T-helper 2 cell treated with Interferon-gamma antibody and Interleukin-4, amounts not matched to agents 5 μg/mL and 100 μg/mL, for 36 hours (primary cell): ENCODE results near the gene OSGIN1.
A peak's percentile ranks its signal among the peaks of the same experiment; 100 is the strongest.

Experiments used
- DNase-seq: peaks from one replicate; pipeline ENCODE4 v3.0.0; 2021; ENCODE audit warnings: low spot score
- H3K27ac Mint-ChIP-seq: one replicate; pipeline ENCODE4 v1.8.0; 2021; ENCODE audit warnings: mild to moderate bottlenecking, mixed read lengths
- H3K27me3 Mint-ChIP-seq: one replicate; pipeline ENCODE4 v1.8.0; 2021; ENCODE audit warnings: low read depth, mixed read lengths
- H3K36me3 Mint-ChIP-seq: one replicate; pipeline ENCODE4 v1.8.0; 2021; ENCODE audit warnings: low read depth, mixed read lengths
- H3K4me1 Mint-ChIP-seq: one replicate; pipeline ENCODE4 v1.8.0; 2021; ENCODE audit warnings: low read depth, mixed read lengths
- H3K4me3 Mint-ChIP-seq: one replicate; pipeline ENCODE4 v1.8.0; 2022; ENCODE audit warnings: mild to moderate bottlenecking, moderate library complexity, mixed read lengths
- H3K9me3 Mint-ChIP-seq: one replicate; pipeline ENCODE4 v1.8.0; 2021; ENCODE audit warnings: mixed read lengths

Gene OSGIN1

DNA sequence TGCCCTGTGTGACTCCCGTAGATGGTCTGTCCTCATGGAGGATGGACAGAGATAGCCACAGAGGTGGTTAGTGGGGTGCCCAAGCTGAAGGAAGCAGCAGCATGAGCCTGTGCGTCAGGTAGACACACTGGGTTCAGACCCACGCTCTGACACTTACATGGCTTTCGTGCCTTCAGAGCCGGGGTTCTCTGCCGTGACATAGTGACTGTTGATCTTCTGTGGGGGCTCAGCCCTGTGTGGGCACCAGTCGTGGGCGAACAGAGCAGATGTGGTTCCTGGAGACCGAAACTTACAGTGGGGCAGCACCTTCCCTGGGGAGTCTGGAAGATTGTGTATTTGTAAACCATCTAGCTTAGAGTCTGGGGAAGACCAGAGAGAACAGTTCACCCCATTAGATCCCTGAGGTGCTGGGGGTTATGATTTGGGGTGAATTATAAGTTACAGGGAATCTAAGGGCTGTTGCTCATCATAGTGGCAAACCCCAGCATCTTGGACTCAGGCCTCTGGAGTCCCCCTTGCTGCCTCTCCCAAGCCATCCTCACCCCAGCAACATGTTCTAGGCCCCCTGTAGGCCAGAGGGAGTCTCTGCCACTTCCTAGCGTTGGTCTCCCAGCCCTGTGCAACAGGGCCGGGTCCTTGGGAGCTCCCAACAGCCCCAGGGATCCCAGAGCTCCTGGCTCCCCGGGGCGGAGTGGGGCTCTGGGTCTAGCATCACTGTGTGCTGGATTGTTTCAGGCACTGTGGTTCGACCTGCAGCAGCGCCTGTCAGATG, 43.6 kb downstream of the OSGIN1 start:
- H3K27me3 Mint-ChIP-seq: peaks cover 12% of the 10 kb centered on the region
- DNase-seq: no peak
- H3K4me1 Mint-ChIP-seq: no peaks in the 10 kb centered on the region
- H3K4me3 Mint-ChIP-seq: no peak overlapping the region
- H3K36me3 Mint-ChIP-seq: no peaks in the 10 kb centered on the region
- H3K9me3 Mint-ChIP-seq: peaks cover 3% of the 10 kb centered on the region
- H3K27ac Mint-ChIP-seq: no peak overlapping the region

DNA sequence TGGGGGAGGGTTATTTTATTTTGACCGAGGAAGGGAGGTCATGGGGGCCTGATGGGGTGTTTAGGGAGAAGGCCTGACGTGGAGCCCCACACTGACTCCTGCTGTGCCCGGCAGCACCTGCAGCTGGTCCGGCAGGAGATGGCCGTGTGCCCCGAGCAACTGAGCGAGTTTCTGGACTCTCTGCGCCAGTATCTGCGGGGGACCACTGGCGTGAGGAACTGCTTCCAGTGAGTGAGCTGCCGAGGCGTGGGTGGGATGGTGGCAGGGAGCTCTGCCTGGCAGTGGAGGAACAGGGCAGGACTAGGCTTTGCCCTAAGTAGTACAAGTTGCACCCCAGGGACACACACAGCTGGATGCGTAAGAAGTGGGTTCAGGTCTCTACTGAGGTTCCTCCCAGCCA, 45.1 kb downstream of the OSGIN1 start:
- Mint-ChIP-seq H3K9me3 (no peaks in the 10 kb centered on the region), H3K27ac (no peak overlapping the region), H3K4me1 (no peaks in the 10 kb centered on the region), H3K27me3 (peaks cover 12% of the 10 kb centered on the region), H3K4me3 (no peak overlapping the region), H3K36me3 (no peaks in the 10 kb centered on the region)
- no peak for DNase-seq

DNA sequence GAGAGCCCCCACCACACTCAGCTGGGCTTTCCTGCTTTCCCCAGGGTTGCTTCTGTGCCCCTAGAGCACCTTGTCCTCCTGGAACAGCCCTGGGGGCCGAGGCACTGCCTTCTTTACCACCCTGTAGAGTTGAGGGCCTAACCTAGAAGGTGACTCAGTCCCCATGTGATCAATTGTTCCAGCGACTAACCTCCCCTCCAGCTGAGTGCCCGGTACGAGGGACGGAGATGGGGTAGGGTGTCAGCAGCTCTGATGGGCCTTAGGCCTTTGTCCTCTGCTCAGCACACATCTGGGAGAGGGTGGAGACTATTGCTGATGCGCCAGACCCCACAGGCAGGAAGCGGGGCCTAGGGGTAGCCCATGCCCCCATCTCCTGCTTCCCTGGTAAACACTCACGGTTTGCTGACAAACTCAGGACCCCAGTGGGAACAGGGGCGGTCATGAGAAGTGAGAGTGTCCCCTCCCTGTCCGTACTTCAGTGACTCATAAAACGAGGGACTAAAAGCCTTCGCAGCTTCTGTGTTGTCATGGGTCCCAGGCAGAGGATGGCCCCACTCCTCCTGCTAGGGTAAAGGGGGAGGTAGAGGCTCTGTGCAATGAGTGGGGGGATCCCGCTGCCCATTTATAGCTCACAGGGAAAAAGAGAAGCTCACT, 48.1 kb downstream of the OSGIN1 start:
- Mint-ChIP-seq H3K27me3 (peaks cover under 1% of the 10 kb centered on the region), H3K27ac (no peak overlapping the region), H3K4me3 (no peak overlapping the region), H3K9me3 (no peaks in the 10 kb centered on the region), H3K4me1 (no peaks in the 10 kb centered on the region), H3K36me3 (no peaks in the 10 kb centered on the region)
- no peak for DNase-seq

DNA sequence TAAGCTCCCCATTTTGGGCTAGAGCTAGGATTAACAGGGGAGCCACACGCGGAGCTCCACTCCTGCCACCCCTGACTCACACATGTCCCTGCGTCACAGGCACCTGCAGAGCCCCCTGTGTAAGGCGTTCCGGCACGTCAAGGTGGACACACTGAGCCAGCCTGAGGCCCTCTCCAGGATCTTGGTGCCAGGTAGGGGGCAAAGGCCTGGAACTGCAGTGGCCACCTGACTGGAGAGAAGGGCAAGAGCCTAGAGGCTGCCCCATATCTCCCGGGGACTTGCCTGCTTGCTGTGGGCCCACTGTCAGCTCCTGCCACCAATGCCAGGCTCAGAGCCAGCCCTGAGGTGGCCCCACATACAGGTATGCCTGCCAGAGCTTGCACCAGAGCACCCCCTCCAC, 48.7 kb downstream of the OSGIN1 start:
- Mint-ChIP-seq H3K27ac (no peak overlapping the region), H3K27me3 (no peaks in the 10 kb centered on the region), H3K4me3 (no peak overlapping the region), H3K9me3 (no peaks in the 10 kb centered on the region), H3K4me1 (no peaks in the 10 kb centered on the region), H3K36me3 (no peaks in the 10 kb centered on the region)
- DNase-seq: no peak

DNA sequence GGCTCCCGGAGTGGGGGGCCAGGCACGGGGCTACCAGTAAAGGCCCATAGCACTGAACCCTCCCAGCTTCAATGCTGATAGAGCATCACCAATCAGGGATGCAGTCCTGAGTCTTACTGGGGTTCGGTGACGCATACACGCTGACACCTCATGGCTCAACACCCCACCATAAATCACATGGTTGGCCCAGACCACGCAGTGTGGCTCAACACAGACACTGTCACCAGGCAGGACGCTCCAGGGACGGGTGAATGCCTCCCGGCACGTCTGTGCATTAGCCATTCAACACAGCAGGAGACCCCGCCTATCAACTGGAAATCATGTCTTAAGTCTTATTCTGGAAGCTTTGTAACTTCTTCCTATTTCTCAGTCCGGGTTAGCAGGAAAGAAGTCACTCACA, 50.0 kb downstream of the OSGIN1 start:
- Mint-ChIP-seq H3K4me3 (no peak overlapping the region), H3K36me3 (no peaks in the 10 kb centered on the region), H3K9me3 (no peaks in the 10 kb centered on the region), H3K27me3 (no peaks in the 10 kb centered on the region), H3K27ac (no peak overlapping the region), H3K4me1 (no peaks in the 10 kb centered on the region)
- no peak for DNase-seq

DNA sequence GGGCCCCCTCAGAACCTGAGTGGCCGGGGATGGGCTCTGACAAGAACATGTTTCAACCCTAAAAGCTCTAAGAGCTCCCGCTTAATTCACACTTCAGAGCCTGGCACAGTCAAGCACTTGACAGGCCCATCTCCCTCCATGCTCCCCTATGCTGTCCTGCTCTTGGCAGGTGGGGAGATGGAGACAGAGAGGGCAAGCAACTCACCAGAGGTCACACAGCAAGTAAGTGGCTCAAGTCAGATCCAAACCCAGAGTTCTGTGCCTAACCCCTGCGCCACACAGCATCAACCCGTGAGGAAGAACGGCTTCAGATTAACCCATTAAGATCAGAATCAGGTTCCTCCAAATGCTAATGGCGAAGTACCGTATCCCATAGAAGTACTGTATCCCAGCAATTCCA, 51.4 kb downstream of the OSGIN1 start:
- no peak overlapping the region for H3K4me3 Mint-ChIP-seq
- H3K27ac Mint-ChIP-seq: no peak overlapping the region
- DNase-seq: no peak
- H3K36me3 Mint-ChIP-seq: no peaks in the 10 kb centered on the region
- H3K9me3 Mint-ChIP-seq: no peaks in the 10 kb centered on the region
- H3K4me1 Mint-ChIP-seq: no peaks in the 10 kb centered on the region
- H3K27me3 Mint-ChIP-seq: no peaks in the 10 kb centered on the region

DNA sequence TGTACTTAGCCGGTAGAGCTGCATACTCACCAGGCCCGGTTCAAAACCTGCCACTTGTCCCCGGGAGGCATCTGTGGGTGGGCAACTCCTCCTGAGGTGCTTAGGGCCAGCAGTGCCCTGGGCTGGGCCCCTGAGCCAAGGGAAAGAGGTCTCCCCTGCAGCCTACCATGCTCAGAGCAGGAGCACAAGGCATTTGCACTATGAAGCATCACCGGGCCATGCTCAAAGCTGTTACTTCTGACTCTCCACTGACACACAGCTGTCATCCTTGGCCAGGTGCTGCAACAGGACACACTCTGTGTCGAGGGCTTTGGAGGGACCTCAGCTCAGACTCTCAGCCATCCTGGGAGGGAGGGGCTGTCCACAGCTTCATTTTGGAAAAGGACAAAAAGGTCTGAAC, 52.4 kb downstream of the OSGIN1 start:
- Mint-ChIP-seq H3K36me3 (no peaks in the 10 kb centered on the region), H3K4me1 (no peaks in the 10 kb centered on the region), H3K4me3 (no peak overlapping the region), H3K27ac (no peak overlapping the region), H3K9me3 (no peaks in the 10 kb centered on the region), H3K27me3 (no peaks in the 10 kb centered on the region)
- DNase-seq: no peak

DNA sequence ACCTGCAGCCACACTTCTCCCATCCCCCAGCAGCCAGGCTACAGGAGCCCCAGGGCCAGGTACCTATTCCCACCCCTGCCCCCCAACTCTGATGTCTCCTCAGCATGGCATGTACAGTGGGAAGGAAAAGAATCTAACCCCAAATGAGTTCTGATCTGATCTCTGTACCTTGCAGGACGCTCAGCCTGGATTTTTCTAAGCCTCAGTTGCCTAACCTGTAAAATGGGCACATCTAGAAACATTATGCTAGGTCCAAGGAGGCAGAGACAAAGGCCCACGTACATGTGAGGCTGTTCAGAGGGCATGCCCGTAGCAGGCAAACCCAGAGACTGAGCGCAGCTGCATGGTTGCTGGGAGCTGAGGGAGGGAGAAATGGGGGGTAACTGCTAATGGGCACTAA, 54.5 kb downstream of the OSGIN1 start:
- Mint-ChIP-seq H3K4me1 (no peaks in the 10 kb centered on the region), H3K9me3 (no peaks in the 10 kb centered on the region), H3K27ac (no peak overlapping the region), H3K27me3 (no peaks in the 10 kb centered on the region), H3K4me3 (no peak overlapping the region), H3K36me3 (no peaks in the 10 kb centered on the region)
- no peak for DNase-seq

DNA sequence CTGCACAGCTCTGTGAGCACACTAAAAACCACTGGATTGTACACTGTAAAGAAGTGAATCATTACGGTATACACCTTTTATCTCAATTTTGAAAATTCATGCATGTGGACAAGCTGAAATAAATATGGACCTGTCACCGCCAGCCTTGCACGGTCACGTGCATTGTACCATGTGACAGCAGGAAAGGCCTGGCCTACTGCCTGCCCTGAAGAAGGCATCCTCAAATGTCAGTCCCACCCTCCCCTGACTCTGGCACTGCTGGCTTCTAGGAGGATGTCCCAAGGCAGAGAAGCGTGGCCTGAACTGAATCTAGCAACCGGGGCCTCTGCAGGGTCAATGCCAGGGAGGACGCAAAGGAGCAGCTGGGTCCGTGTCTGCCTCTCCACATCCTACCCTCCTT, 54.9 kb downstream of the OSGIN1 start:
- no peak for DNase-seq
- Mint-ChIP-seq H3K36me3 (no peaks in the 10 kb centered on the region), H3K4me3 (no peak overlapping the region), H3K27me3 (no peaks in the 10 kb centered on the region), H3K4me1 (no peaks in the 10 kb centered on the region), H3K9me3 (no peaks in the 10 kb centered on the region), H3K27ac (no peak overlapping the region)

DNA sequence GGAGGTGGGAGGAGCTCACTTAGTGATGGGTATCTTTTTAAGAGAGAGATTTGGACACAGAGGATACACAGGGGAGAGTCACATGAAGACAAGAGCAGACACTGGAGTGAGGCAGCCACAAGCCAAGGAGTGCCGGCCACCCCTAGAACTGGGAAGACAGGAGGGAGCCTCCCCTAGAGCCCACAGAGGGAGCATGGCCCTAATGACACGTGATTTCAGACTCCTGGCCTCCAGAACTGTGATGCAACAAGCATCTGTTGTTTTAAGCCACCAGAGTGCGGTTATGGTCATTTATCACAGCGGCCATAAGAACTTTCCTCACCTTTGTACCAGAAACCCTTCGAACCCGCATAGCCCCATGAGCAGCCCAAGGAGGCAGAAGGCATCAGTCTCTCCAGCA, 56.2 kb downstream of the OSGIN1 start:
- Mint-ChIP-seq H3K9me3 (no peaks in the 10 kb centered on the region), H3K4me3 (no peak overlapping the region), H3K27me3 (no peaks in the 10 kb centered on the region), H3K36me3 (no peaks in the 10 kb centered on the region), H3K4me1 (peaks cover 3% of the 10 kb centered on the region), H3K27ac (no peak overlapping the region)
- DNase-seq: no peak

DNA sequence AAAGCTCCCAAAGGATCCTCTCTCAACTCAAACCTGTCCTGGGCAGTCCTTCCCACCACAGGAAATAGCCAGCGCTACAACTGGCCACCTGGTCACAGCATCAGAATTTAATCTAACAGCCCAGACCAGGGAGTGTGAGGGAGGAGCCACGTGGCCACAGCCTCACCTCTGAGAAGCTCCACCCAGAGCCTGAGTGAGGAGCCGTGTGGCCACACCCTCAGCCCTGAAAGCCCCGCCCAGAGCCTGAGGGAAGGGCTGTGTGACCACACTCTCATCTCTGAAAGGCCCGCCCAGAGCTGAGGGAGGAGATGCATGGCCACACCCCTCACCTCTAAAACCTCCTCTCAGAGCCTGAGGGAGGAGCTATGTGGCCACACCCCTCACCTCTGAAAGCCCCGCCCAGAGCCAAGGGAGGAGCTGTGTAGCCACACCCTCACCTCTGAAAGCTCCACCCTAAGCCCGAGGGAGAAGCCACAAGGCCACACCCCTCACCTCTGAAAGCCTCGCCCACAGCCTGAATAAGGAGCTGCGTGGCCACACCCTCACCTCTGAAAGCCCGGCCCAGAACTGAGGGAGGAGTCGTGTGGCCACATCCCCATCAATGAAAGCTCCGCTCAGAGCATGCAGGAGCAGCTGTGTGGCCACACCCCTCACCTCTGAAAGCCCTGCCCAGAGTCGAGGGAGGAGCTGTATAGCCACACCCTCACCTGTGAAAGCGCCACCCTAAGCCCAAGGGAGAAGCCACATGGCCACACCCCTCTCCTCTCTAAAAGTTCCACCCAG, 60.9 kb downstream of the OSGIN1 start:
- Mint-ChIP-seq H3K27me3 (no peaks in the 10 kb centered on the region), H3K36me3 (no peaks in the 10 kb centered on the region), H3K4me3 (no peak overlapping the region), H3K27ac (no peak overlapping the region), H3K4me1 (peaks cover 7% of the 10 kb centered on the region), H3K9me3 (no peaks in the 10 kb centered on the region)
- DNase-seq: peak; percentile 60

DNA sequence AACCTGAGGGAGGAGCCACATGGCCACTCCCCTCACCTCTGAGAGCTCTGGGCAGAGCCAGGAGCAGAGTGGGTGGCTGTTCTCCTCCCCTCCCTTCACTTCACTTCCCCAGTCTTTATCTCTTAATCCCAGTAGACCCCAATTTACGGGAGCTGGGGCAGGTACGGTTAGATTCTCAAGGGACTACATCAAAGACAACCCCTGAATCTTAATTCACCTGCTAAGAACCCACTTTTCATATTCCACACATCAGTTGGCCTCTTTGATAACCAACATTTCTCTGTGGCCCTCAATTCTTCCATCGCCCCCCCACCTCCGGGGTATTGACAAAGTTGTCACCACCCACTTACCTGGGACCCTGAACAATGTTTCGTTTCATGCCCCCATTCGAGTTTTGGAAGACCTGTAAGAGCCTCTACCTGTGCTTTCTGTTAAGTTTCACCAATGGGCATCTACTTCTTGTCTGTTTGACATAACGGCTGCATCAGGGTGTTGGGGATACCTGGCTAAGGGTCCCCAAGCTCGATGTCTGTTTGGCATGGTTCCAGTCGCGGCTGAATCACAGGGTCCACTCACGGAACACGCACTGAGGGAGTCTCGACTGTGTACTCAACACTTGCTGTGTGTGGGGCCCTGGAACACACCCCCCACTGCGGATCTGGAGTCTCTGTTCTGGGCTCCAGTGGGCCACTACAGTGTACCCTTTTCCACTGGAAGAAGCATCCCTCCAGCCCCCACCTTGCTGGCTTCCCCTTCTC, 61.7 kb downstream of the OSGIN1 start:
- Mint-ChIP-seq H3K9me3 (no peaks in the 10 kb centered on the region), H3K27ac (no peak overlapping the region), H3K27me3 (no peaks in the 10 kb centered on the region), H3K36me3 (no peaks in the 10 kb centered on the region), H3K4me1 (peaks cover 7% of the 10 kb centered on the region), H3K4me3 (no peak overlapping the region)
- no peak for DNase-seq

DNA sequence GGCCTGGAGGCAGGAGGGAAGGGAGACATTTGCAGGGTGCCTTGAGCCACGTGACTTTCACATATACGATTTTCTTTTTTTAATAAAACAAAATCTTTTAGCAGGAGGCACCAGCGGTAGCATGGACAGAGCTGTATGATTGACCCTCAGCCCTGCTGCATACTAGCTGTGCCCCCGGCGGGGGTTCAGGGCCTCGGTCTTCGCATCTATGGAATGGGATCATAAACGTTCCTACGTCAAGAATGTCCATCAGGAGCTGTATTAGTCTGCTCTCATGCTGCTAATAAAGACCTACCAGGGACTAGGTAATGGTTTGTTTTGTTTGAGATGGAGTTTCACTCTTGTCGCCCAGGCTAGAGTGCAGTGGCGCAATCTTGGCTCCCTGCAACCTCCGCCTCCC, 62.4 kb downstream of the OSGIN1 start:
- no peaks in the 10 kb centered on the region for H3K27me3 Mint-ChIP-seq
- peaks cover 7% of the 10 kb centered on the region for H3K4me1 Mint-ChIP-seq
- no peak for DNase-seq
- H3K36me3 Mint-ChIP-seq: no peaks in the 10 kb centered on the region
- no peak overlapping the region for H3K27ac Mint-ChIP-seq
- no peaks in the 10 kb centered on the region for H3K9me3 Mint-ChIP-seq
- no peak overlapping the region for H3K4me3 Mint-ChIP-seq
